GM04504 (cell line): Measurements from ENCODE around the gene ZNF276.
"Not testable (repeated sequence)": the region's sequence is repeated elsewhere in the genome, so short reads cannot be mapped to it uniquely, and the experiment has no call there.

Experiments used
- DNase-seq: peaks from one replicate; pipeline ENCODE4 v3.0.0-alpha.2; 2012; ENCODE audit warnings: low read depth

ZNF276 gene, protein sequence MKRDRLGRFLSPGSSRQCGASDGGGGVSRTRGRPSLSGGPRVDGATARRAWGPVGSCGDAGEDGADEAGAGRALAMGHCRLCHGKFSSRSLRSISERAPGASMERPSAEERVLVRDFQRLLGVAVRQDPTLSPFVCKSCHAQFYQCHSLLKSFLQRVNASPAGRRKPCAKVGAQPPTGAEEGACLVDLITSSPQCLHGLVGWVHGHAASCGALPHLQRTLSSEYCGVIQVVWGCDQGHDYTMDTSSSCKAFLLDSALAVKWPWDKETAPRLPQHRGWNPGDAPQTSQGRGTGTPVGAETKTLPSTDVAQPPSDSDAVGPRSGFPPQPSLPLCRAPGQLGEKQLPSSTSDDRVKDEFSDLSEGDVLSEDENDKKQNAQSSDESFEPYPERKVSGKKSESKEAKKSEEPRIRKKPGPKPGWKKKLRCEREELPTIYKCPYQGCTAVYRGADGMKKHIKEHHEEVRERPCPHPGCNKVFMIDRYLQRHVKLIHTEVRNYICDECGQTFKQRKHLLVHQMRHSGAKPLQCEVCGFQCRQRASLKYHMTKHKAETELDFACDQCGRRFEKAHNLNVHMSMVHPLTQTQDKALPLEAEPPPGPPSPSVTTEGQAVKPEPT

DNA sequence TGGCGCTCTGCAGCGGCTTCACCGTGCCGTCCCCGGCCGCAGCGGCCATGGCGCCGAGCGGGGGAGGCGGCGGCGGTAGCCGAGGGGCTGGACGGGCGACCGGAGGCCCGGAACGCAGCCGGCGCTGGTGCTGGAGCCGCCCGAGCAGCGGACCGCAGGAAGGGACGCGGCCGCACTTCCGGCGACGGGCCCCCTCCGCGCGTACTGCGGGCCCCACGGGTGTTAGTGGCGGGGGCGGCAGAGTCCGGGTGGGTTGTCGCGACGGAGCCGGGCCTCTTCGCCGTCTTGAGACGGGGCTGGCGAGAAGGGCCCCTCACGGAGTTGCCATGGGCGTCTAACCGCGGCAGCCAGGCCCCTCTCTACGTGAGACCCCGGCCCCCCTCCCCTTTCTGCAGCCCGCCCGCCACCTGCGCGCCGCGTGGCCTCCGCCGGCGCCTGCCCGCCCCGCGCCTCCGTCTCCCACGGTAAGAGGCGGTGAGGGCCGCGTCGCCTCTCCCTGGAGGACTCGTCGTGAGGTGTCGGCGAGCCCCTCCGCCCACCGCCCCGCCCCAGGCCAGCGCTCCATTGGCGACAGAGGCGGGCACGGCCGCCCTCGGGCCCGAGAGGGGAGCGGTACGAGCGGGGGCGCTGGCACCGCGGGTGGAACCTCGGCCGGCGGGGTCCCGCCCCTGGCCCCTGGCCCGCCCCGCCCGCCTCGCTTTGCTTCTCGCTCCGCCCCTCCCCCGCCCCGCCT, at the start of gene ZNF276, which contains the start of gene VPS9D1:
Gene ZNF276 (plus strand): TSS at position 725 of the 733 bp plus-strand sequence. CDS start 104 bp downstream, outside the sequence.
Gene VPS9D1 (minus strand): TSS at position 86 of the 733 bp plus-strand sequence. CDS start 37 bp downstream, at position 49.
- DNase-seq = peak; percentile 55

DNA sequence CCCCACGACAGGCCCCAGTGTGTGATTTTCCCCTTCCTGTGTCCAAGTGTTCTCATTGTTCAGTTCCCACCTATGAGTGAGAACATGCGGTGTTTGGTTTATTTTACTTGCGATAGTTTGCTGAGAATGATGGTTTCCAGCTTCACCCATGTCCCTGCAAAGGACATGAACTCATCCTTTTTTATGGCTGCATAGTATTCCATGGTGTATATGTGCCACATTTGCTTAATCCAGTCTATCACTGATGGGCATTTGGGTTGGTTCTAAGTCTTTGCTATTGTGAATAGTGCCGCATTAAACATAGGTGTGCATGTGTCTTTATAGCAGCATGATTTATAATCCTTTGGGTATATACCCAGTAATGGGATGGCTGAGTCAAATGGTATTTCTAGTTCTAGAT, 49.8 kb upstream of the ZNF276 start:
- DNase-seq = not testable (repeated sequence)

DNA sequence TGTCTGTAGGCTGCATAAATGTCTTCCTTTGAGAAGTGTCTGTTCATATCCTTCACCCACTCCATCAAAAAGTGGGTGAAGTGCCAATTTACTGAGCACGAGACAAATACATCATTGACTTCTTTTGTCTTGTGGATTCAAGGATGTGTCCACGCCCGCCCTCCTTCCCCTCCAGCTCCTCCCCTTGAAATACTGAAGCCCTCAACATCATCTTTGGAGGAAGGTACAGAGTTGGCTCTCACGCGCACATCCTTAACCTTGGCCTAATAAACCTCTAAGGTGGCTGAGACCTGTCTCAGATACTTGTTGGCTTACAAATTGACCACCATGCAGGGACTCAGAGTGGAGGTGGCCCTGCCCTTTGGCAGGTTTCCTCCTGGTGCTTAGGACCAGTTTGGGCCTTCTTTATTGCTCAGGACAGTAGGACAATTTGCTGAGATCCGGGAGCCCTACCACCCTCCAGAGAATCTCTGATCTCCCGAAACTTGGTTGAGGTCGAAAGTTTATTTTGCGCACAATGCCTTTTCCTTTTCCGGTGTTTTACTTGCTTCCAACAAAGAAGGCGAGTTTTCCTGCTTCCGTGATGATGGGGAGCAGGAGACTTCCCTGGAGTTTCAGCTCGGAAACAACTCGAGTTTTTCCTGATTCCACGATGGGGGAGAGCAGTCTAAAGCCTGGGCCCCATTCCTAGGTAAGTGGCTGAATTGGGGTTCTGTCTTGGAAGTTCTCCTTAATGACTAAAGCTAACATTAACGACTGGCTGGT, 49.0 kb upstream of the ZNF276 start:
- DNase-seq = no peak

DNA sequence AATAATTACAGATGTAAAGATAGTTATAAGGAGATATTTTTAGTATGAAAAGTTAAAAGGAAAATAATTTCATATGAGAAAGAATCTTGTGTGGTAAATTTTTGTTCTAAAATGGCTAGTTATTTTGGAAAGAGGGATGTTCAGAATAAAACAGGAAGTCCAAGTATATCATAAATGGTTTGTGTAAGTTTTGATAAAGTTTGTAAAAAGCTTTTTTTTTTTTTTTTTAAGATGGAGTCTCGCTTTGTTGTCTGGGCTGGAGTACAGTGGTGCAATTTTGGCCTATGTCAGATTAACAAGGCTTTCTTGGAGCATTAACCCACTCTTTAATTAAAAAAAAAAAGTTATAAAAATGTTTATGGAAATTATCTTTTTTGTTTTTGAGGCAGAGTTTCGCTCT, 43.1 kb upstream of the ZNF276 start:
- DNase-seq = no peak

DNA sequence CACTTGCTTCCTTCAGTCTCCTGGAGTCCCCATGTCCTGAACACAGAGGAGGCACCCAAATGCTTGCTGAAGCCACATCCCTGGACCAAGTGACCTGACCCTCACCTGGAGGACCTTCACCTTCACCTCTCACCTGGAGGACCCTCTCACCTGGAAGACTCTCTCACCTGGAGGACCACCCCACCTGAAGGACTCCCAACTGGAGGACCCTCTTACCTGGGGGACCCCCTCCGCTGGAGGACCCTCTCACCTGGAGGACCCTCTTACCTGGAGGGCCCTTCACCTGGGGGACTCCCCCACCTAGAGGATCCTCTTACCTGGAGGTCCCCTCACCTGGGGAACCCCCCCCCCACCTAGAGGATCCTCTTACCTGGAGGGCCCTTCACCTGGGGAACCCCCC, 35.4 kb upstream of the ZNF276 start:
- no peak for DNase-seq

DNA sequence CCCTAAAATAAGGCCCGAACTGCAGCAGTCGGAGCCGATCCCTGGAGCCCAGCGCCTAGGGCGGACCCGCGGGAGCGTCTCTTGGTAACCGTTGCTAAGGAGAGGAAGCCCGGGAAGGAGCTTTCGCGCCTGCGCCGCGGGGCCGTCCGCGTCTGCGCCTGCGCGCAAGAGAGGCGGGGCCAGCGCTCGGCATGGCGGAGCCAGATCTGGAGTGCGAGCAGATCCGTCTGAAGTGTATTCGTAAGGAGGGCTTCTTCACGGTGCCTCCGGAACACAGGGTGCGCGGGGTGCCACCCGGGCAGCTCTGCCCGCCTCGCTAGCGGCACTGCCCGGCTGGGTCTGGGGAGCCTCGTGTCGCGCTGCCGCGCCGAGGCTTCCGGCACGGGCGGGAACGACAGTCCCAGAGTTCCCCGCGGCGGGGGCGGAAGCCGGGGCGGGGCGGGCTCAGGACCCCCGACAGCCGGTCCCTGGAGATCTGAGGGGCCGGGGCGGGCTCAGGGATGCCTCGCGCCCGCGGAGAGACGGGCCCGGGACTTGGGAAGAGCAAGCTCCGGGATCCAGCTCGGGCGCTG, 34.7 kb upstream of the ZNF276 start, which contains the start of gene CDK10:
Gene CDK10 (plus strand): TSS at position 170 of the 572 bp plus-strand sequence. CDS start 22 bp downstream, at position 192.
- DNase-seq = peak; percentile 73

DNA sequence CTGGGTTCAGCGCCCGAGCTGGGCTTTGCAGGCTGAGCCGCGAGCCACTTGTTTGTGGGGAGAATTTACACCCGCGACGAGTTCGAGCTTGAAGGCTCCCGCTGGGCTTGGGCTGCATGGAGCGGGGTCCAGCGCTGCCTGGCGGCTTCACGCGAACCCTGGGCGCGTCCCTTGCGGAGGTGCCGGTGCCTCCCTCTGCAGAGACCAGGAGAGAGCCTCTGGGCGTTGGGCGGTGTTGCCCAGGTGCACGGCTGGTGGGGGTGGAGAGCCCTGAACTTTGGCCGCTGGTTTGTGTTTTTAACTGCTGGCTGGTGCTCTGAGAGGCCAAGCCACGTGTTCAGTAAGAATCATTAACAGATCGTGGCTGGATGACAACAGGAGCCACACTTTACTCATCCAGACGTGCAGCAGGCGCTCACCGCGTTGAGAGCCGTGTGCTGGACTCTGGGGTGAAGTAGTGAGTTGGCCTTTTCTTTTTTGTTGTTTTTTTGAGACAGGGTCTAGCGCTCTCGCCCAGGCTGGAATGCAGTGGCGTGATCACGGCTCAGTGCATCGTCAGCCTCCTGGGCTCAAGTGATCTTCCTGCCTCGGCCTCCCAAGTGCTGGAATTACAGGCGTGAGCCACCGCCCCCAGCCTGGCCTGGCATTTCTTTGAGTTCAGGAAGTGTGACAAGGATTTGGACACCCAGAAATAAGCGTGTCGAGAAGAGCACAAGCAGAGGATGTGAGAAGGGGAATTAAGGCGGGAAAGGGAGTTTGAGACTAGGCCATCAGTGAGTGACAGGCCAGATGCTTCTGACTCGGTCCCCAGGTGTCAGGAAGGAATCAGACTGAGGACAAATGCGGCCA, 34.0 kb upstream of the ZNF276 start:
- DNase-seq = peak; percentile 15

DNA sequence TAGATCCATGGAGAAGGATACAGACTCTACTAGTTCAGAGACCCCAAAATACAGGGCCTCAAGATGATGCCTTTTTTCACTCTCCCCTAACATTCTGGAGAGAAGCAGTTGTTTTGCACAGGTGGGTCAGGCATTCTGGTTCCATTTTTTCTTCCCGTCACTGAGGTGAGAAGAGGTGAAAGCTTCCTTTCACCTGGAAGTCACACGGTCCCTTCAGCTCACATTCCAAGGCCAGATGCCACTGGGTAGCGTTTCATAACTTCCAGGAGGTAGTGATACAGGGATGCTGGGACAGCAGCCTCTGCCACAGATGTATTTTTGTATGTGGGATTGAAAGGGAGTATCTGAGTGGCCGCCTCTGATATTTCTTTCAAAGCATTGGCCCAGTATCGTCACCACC, 32.9 kb upstream of the ZNF276 start:
- no peak for DNase-seq

DNA sequence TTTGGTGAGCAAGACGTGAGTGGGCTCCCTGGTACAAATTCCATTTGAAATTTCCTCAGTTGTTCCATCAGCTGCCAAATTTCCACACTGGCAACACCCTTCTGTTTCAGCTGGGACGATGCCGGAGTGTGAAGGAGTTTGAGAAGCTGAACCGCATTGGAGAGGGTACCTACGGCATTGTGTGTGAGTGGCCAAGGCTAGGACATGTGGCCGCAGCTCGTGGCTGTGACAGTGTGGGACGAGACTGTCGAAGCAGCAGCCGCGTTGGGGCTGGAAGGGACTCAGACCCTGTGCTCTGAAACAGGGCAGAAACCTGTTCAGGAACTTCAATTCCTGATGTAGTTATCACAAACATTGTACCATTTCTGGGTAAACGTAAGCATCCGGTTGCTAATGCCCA, 32.2 kb upstream of the ZNF276 start:
- DNase-seq = no peak

DNA sequence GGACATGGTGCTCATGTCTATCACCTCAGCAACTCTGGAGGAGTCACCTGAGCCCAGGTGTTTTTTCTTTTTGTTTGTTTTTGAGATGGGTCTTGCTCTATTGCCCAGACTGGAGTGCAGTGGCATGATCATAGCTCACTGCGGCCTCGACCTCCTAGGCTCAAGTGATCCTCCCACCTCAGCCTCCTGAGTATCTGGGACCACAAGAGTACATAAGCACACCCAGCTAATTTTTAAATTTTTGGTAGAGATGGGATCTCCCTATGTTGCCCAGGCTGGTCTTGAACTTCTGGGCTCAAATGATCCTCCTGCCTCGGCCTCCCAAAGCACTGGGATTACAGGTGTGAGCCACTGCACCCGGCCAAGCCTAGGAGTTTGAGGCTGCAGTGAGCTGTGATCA, 31.7 kb upstream of the ZNF276 start:
- not testable (repeated sequence) for DNase-seq

DNA sequence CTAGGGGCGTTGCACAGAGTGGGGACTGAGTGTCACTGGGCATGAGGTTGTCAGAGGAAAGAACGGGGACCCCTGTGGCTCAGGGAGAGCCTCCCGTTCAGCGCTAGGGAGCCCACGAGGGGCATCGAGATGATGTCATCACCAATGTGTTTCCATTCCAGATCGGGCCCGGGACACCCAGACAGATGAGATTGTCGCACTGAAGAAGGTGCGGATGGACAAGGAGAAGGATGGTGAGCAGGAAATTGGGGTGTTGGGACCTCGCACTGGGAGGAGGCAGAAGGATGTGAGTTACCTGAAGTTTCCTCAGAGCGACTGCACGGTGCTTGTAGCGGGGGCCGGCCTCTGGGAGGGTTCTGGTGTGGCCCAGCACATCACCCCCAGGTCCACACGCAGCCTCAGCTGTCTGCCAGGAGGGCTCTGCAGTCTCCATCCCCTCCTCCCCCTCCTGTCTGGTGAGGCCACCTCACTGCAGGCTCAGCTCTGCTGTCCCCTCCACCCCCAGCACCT, 30.9 kb upstream of the ZNF276 start:
- no peak for DNase-seq

DNA sequence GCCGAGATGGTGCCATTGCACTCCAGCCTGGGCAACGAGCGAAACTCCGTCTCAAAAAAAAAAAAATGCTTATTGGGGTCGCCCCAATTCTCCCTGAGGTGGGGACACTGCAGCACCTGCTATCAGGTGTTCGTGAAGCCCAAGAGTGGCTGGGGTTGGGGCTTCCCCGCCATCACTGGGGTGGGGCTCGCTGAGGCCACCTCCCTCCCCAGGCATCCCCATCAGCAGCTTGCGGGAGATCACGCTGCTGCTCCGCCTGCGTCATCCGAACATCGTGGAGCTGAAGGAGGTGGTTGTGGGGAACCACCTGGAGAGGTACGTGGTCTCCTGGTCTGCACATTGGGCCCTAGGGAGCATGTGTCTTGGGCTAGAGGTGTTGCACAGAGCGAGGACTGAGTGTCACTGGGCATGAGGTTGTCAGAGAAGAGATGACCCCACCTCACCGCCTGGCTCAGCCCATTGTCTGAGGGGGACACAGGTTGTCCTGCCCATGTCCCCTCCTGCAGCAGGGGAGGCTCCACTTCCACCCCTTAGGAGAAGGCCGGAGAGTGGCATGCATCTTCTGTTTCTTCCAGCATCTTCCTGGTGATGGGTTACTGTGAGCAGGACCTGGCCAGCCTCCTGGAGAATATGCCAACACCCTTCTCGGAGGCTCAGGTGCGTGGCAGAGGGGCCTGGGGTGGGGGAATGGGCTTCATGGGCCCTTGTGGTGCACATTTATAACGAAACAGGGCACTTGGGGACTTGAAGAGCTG, 29.9 kb upstream of the ZNF276 start:
- DNase-seq = no peak

DNA sequence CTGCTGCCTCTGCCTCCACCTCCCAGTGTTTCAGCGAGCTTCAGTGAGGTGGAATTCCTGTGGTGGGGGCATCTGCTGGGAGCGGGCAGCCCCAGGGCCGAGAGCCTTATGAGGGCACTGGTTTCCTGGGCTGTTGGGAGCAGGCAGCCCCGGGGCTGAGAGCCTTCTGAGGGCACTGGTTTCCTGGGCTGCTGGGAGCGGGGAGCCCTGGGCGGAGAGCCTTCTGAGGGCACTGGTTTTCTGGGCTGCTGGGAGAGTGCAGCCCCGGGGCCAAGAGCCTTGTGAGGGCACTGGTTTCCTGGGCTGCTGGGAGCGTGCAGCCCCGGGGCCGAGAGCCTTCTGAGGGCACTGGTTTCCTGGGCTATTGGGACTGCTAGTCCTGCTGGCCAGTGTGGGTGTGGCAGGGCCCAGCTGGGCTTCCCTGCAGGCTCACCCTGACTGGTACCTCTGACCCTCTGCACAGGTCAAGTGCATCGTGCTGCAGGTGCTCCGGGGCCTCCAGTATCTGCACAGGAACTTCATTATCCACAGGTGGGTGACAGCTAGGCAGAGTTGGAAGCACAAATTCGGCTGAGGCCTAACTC, 29.3 kb upstream of the ZNF276 start:
- DNase-seq = no peak

DNA sequence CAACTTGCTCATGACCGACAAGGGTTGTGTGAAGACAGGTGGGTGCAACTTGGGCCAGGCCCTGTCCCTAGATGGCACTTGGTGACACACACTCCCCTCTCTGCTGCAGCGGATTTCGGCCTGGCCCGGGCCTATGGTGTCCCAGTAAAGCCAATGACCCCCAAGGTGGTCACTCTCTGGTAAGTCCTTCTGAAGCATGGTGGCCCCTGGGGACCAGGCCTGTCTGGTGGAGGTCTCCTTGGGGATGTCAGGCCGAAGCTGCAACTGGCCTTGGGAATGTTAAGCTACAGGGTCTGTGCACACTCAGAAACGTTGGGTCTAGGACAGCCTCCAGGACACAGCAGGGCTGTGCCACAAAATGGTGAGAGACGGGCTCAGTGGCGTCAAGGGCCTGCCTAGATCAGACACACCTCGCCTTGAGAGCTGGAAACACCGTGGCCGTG, 28.0 kb upstream of the ZNF276 start:
- DNase-seq = no peak

DNA sequence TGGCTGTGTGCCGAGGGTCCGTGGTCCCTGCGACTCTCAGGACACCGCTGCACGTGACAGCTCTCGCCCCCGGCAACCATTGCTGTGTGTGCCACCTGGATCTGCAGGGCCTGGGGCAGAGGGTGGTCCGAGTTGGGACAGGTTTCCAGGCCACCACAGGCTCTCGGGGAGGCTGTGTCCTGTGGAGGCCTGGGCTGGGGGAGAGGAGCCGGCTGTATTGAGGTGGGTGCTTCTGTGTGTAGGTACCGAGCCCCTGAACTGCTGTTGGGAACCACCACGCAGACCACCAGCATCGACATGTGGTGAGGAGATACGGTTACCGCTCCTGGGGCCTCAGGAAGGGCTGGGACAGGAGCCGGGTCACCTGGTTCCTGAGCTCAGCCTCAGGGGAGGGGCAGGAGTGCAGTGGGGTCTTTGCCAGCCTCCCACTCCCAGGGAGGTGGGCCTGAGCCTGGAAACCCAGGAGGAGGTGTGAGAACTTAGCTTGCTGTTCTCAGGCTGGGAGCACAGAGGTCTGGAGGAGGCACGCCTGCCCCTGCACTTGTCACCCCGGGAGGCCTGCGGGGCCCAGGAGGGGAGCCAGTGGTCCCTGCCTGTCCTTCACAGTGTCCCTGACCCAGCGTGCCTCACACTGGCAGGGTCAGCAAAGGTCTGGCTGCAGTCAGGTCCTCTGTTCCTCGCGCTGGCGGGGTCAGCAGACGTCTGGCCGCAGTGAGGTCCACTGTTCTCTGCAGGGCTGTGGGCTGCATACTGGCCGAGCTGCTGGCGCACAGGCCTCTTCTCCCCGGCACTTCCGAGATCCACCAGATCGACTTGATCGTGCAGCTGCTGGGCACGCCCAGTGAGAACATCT, 27.2 kb upstream of the ZNF276 start:
- no peak for DNase-seq

DNA sequence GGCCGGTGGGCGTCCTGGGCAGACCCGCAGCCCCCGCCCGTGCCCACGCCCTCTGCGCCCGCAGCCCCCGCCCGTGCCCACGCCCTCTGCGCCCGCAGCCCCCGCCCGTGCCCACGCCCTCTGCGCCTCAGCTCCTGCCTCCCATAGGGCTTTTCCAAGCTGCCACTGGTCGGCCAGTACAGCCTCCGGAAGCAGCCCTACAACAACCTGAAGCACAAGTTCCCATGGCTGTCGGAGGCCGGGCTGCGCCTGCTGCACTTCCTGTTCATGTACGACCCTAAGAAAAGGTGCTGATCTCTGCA, 26.6 kb upstream of the ZNF276 start:
- not testable (repeated sequence) for DNase-seq

DNA sequence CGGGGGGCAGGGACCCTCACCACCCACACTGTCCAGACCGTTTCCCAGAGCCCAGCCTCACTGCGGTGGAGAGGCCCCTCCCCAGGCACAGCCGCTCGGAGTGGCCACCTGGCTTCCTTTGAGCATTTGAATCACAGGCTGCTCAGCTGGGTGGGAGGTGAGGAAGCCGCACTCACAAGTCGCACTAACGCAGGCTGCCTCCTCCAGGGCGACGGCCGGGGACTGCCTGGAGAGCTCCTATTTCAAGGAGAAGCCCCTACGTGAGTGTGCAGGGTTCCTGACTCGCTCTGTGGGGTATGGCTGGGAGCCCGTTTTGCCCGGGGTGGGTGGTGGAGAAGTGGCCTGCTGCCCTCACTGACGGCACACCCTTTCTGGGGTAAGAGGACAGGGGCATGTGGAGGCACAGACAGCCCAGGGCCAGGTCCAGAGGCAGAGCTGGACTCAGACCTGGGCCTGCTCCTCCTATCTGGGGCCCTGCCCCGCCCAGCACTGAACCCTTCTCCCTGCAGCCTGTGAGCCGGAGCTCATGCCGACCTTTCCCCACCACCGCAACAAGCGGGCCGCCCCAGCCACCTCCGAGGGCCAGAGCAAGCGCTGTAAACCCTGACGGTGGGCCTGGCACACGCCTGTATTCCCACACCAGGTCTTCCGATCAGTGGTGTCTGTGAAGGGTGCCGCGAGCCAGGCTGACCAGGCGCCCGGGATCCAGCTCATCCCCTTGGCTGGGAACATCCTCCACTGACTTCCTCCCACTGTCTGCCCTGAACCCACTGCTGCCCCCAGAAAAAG, 26.1 kb upstream of the ZNF276 start:
- DNase-seq = no peak
